ENCODE measurements around the gene TRMT1. TPM values are rescaled to one million over a fixed set of nuclear protein-coding genes. Genes with fewer than 3 reads are reported as not detected.

The TRMT1 gene
- total and polyA plus RNA-seq, 2 donors (not counting 1 experiment from before 2014, with no cell fraction given): 91.8 to 281 TPM

GRCh38 chr19:13066933-13067807, 49.4 kb downstream of the TRMT1 start:
- peaks cover 14% of the 10 kb centered on the region for H3K27me3 Mint-ChIP-seq
- WGBS (ENCODE audit: insufficient coverage): 91% methylated on average over 16 of the region's 17 CpGs
- Histone ChIP-seq H3K9ac (ENCODE audit: low read length) (no peak overlapping the region), H3K36me3 (replicated peaks in 1 of 2; ENCODE audit: control extremely low read depth in 1 of 2, control insufficient read depth in 1 of 2, extremely low read depth in 1 of 2, insufficient read depth in 2 of 2, low read length in 1 of 2) (no peaks in the 10 kb centered on the region), H3K79me2 (ENCODE audit: control insufficient read depth, insufficient read depth, low read length) (no peaks in the 10 kb centered on the region), H3K4me2 (replicated peaks; ENCODE audit: low read depth, low read length, poor library complexity, severe bottlenecking) (no peak overlapping the region), H3K27ac (ENCODE audit: low read length in 2 of 2) (no peak overlapping the region), H3K9me3 (ENCODE audit: control extremely low read depth in 1 of 3, control insufficient read depth in 2 of 3, insufficient read depth in 1 of 3, low read length in 2 of 3) (no peaks in the 10 kb centered on the region), H3K27me3 (replicated peaks in 1 of 4; ENCODE audit: control extremely low read depth in 1 of 4, control insufficient read depth in 3 of 4, insufficient read depth in 4 of 4, low read length in 3 of 4) (peaks cover 0 to 3% (median 1%) of the 10 kb centered on the region in 4 experiments), H2AFZ (ENCODE audit: insufficient read depth, low read depth, low read length, poor library complexity, severe bottlenecking) (no peak overlapping the region), H3K4me3 (ENCODE audit: control extremely low read depth in 1 of 5, extremely low read depth in 1 of 5, insufficient read depth in 1 of 5, low read depth in 2 of 5, low read length in 4 of 5) (no peak overlapping the region), H3K4me1 (ENCODE audit: control insufficient read depth in 2 of 2, insufficient read depth in 2 of 2, low read length in 2 of 2) (no peaks in the 10 kb centered on the region), H4K20me1 (ENCODE audit: control insufficient read depth, insufficient read depth, low read length, poor library complexity, severe bottlenecking) (no peaks in the 10 kb centered on the region)
- H3K4me1 Mint-ChIP-seq: no peaks in the 10 kb centered on the region
- ATAC-seq (ENCODE audit: low read depth): no peak
- no peak for DNase-seq
- H3K9me3 Mint-ChIP-seq (ENCODE audit: insufficient read depth): no peaks in the 10 kb centered on the region
- H3K4me3 Mint-ChIP-seq: no peak overlapping the region
- TF ChIP-seq EZH2 (IDR thresholded peaks at IDR 0.05; ENCODE audit: borderline replicate concordance, insufficient read depth, low read depth, low read length, poor library complexity, severe bottlenecking) (no peak), CTCF (IDR thresholded peaks at IDR 0.05) (no peak)
- ChIA-PET POLR2A (no interaction called here), CTCF (interaction anchor here (0.6 to 10.4 kb wide), 3 partner anchors 9 to 102 kb away, joined by 3 to 161 read pairs (median 4); no protein-coding TSS in a partner anchor)
- intact Hi-C loops (cut with micrococcal nuclease): no loop called here
- H3K27ac Mint-ChIP-seq: no peak overlapping the region

GRCh38 chr19:13066226-13066625, 50.3 kb downstream of the TRMT1 start:
- POLR2A ChIA-PET: no interaction called here
- Histone ChIP-seq H3K4me1 (ENCODE audit: control insufficient read depth in 2 of 2, insufficient read depth in 2 of 2, low read length in 2 of 2) (peaks cover under 1 to 8% of the 10 kb centered on the region in 2 donors), H3K4me2 (replicated peaks; ENCODE audit: low read depth, low read length, poor library complexity, severe bottlenecking) (no peak overlapping the region), H3K36me3 (replicated peaks in 1 of 2; ENCODE audit: control extremely low read depth in 1 of 2, control insufficient read depth in 1 of 2, extremely low read depth in 1 of 2, insufficient read depth in 2 of 2, low read length in 1 of 2) (no peaks in the 10 kb centered on the region), H3K4me3 (ENCODE audit: control extremely low read depth in 1 of 5, extremely low read depth in 1 of 5, insufficient read depth in 1 of 5, low read depth in 2 of 5, low read length in 4 of 5) (no peak overlapping the region), H4K20me1 (ENCODE audit: control insufficient read depth, insufficient read depth, low read length, poor library complexity, severe bottlenecking) (no peaks in the 10 kb centered on the region), H3K79me2 (ENCODE audit: control insufficient read depth, insufficient read depth, low read length) (no peaks in the 10 kb centered on the region), H3K9ac (ENCODE audit: low read length) (no peak overlapping the region), H3K9me3 (ENCODE audit: control extremely low read depth in 1 of 3, control insufficient read depth in 2 of 3, insufficient read depth in 1 of 3, low read length in 2 of 3) (no peaks in the 10 kb centered on the region), H3K27ac (ENCODE audit: low read length in 2 of 2) (no peak overlapping the region), H3K27me3 (replicated peaks in 1 of 4; ENCODE audit: control extremely low read depth in 1 of 4, control insufficient read depth in 3 of 4, insufficient read depth in 4 of 4, low read length in 3 of 4) (peaks cover 0 to 8% (median 3%) of the 10 kb centered on the region in 4 experiments), H2AFZ (ENCODE audit: insufficient read depth, low read depth, low read length, poor library complexity, severe bottlenecking) (no peak overlapping the region)
- H3K4me1 Mint-ChIP-seq: peaks cover 3% of the 10 kb centered on the region
- 100% methylated on average over 2 of the region's 5 CpGs for WGBS (ENCODE audit: insufficient coverage)
- ATAC-seq (ENCODE audit: low read depth) (no peak), DNase-seq (no peak)
- H3K27me3 Mint-ChIP-seq: peaks cover 15% of the 10 kb centered on the region
- no peak overlapping the region for H3K4me3 Mint-ChIP-seq
- CTCF ChIA-PET: interaction anchor here (10.4 kb wide), 1 partner anchor 89 kb away, joined by 161 read pairs; no protein-coding TSS in a partner anchor
- H3K27ac Mint-ChIP-seq: no peak overlapping the region
- TF ChIP-seq CTCF (IDR thresholded peaks at IDR 0.05): no peak
- no peak for TF ChIP-seq EZH2 (IDR thresholded peaks at IDR 0.05; ENCODE audit: borderline replicate concordance, insufficient read depth, low read depth, low read length, poor library complexity, severe bottlenecking)
- intact Hi-C loops (cut with micrococcal nuclease): no loop called here
- no peaks in the 10 kb centered on the region for H3K9me3 Mint-ChIP-seq (ENCODE audit: insufficient read depth)

Measured in B cell (primary cell).